ENCODE data around the gene TOR2A.

Gene TOR2A

DNA sequence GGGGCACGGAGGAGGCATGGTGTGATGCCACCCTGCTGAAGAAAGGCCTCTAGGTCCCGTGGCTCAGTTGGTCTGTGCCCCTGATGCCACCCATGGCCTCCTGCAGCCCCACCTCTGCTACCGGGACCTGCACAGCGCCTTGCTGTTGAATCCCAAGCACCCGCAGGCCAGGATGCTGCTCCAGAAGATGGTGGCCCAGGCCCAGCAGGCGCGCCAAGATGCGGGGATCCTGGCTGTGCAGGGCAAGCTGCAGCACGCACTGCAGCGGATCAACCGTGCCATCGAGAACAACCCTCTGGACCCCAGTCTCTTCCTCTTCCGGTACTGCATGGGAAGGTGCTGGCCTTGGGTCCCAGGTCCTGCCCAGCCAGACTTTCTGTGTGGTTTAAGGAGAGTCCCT, 12.1 kb downstream of the TOR2A start:
- Histone ChIP-seq H4K20me1 (ENCODE audit: insufficient read depth, low read length, poor library complexity, severe bottlenecking) (no peaks in the 10 kb centered on the region), H2AFZ (ENCODE audit: low read length) (no peak overlapping the region), H3K4me2 (ENCODE audit: low read depth, low read length, poor library complexity, severe bottlenecking) (no peak overlapping the region), H3F3A (ENCODE audit: low read depth) (no peaks in the 10 kb centered on the region), H3K9me3 (ENCODE audit: insufficient read depth, low read depth, low read length) (no peaks in the 10 kb centered on the region), H3K4me3 (ENCODE audit: low read length, poor library complexity, severe bottlenecking) (no peak overlapping the region), H3K27me3 (ENCODE audit: insufficient read depth, low read length, poor library complexity, severe bottlenecking) (no peaks in the 10 kb centered on the region), H3K36me3 (ENCODE audit: insufficient read depth, low read length) (no peaks in the 10 kb centered on the region), H3K9me2 (replicated peaks; ENCODE audit: low read depth, low read length) (no peaks in the 10 kb centered on the region), H3K4me1 (ENCODE audit: insufficient read depth, low read length, poor library complexity, severe bottlenecking) (peaks cover 15% of the 10 kb centered on the region), H3K79me2 (ENCODE audit: insufficient read depth, low read length) (no peaks in the 10 kb centered on the region), H3K9ac (ENCODE audit: low read depth, low read length, poor library complexity, severe bottlenecking) (no peak overlapping the region)
- no peak for TF ChIP-seq EZH2phosphoT487 (IDR thresholded peaks at IDR 0.05; ENCODE audit: borderline replicate concordance)
- TF ChIP-seq, protein P1, sequence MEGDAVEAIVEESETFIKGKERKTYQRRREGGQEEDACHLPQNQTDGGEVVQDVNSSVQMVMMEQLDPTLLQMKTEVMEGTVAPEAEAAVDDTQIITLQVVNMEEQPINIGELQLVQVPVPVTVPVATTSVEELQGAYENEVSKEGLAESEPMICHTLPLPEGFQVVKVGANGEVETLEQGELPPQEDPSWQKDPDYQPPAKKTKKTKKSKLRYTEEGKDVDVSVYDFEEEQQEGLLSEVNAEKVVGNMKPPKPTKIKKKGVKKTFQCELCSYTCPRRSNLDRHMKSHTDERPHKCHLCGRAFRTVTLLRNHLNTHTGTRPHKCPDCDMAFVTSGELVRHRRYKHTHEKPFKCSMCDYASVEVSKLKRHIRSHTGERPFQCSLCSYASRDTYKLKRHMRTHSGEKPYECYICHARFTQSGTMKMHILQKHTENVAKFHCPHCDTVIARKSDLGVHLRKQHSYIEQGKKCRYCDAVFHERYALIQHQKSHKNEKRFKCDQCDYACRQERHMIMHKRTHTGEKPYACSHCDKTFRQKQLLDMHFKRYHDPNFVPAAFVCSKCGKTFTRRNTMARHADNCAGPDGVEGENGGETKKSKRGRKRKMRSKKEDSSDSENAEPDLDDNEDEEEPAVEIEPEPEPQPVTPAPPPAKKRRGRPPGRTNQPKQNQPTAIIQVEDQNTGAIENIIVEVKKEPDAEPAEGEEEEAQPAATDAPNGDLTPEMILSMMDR (conservative IDR thresholded peaks at IDR 0.05; ENCODE audit: low read length), result no peak

DNA sequence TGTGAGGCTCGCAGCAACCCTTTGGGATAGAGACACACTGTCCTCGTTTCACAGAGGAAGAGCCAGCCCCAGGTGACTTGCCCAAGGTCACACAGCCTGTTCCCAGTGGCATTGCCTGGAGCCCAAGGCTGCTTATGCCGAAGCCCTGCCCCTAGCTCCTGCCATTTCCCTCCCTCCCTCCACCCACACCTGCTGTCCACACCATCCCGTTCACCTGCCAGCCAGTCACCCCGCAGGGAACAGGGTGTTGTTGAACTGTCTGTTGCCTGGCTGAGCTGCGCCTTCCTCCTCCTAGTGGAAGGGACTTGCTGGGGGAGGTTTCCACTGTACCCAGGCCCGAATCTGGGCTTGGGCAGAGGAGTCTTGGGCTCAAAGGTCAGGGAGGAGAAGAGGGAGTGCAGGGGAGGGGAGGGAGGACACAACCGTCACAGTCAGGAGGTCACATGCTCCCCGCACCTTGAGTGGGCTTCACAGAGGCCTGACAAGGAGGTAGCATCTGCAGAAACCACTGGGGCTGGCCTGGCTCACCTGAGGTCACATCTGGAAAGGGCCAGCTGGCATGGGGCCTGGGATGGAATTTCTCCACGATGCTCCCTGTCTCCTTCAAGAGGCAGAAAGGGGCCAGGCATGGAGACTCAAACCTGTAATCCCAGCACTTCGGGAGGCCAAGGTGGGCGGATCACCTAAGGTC, 12.9 kb downstream of the TOR2A start:
- Histone ChIP-seq H3F3A (ENCODE audit: low read depth) (no peaks in the 10 kb centered on the region), H3K9me2 (replicated peaks; ENCODE audit: low read depth, low read length) (no peaks in the 10 kb centered on the region), H3K27me3 (ENCODE audit: insufficient read depth, low read length, poor library complexity, severe bottlenecking) (no peaks in the 10 kb centered on the region), H3K9me3 (ENCODE audit: insufficient read depth, low read depth, low read length) (no peaks in the 10 kb centered on the region), H3K79me2 (ENCODE audit: insufficient read depth, low read length) (no peaks in the 10 kb centered on the region), H3K36me3 (ENCODE audit: insufficient read depth, low read length) (no peaks in the 10 kb centered on the region), H2AFZ (ENCODE audit: low read length) (no peak overlapping the region), H3K9ac (ENCODE audit: low read depth, low read length, poor library complexity, severe bottlenecking) (no peak overlapping the region), H3K4me1 (ENCODE audit: insufficient read depth, low read length, poor library complexity, severe bottlenecking) (peaks cover 15% of the 10 kb centered on the region), H3K4me3 (ENCODE audit: low read length, poor library complexity, severe bottlenecking) (no peak overlapping the region), H3K4me2 (ENCODE audit: low read depth, low read length, poor library complexity, severe bottlenecking) (no peak overlapping the region), H4K20me1 (ENCODE audit: insufficient read depth, low read length, poor library complexity, severe bottlenecking) (no peaks in the 10 kb centered on the region)
- TF ChIP-seq, protein P1 (conservative IDR thresholded peaks at IDR 0.05; ENCODE audit: low read length), result no peak
- TF ChIP-seq EZH2phosphoT487 (IDR thresholded peaks at IDR 0.05; ENCODE audit: borderline replicate concordance), result no peak

DNA sequence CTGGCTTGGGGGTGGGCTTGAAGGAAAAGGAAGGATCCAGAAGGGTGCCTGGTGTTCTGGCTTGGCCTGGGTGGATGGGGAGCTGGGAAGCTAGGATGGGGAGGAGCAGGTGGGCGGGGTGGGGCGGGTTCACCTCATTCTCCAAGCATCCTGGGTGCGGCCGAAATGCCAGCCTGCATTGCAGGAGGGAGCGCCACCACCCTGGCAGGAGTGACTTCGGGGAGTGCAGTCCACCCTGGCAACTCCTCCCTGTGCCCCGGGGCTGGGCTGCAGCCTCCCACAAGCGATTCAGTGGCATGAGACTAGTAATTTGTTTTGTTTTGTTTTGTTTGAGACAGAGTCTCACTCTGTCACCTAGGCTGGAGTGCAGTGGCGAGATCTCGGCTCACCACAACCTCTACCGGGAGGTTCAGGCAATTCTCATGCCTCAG, 13.7 kb downstream of the TOR2A start:
- H2AFZ ChIP-seq (ENCODE audit: low read length), result no peak overlapping the region
- no peaks in the 10 kb centered on the region for H3K9me3 ChIP-seq (ENCODE audit: insufficient read depth, low read depth, low read length)
- H3K79me2 ChIP-seq (ENCODE audit: insufficient read depth, low read length), result no peaks in the 10 kb centered on the region
- H3F3A ChIP-seq (ENCODE audit: low read depth), result no peaks in the 10 kb centered on the region
- H3K9me2 ChIP-seq (replicated peaks; ENCODE audit: low read depth, low read length), result no peaks in the 10 kb centered on the region
- no peak overlapping the region for H3K9ac ChIP-seq (ENCODE audit: low read depth, low read length, poor library complexity, severe bottlenecking)
- TF ChIP-seq, protein P1 (conservative IDR thresholded peaks at IDR 0.05; ENCODE audit: low read length), result no peak
- TF ChIP-seq EZH2phosphoT487 (IDR thresholded peaks at IDR 0.05; ENCODE audit: borderline replicate concordance), result no peak
- no peak overlapping the region for H3K4me3 ChIP-seq (ENCODE audit: low read length, poor library complexity, severe bottlenecking)
- peaks cover 15% of the 10 kb centered on the region for H3K4me1 ChIP-seq (ENCODE audit: insufficient read depth, low read length, poor library complexity, severe bottlenecking)
- no peaks in the 10 kb centered on the region for H3K36me3 ChIP-seq (ENCODE audit: insufficient read depth, low read length)
- no peak overlapping the region for H3K4me2 ChIP-seq (ENCODE audit: low read depth, low read length, poor library complexity, severe bottlenecking)
- no peaks in the 10 kb centered on the region for H4K20me1 ChIP-seq (ENCODE audit: insufficient read depth, low read length, poor library complexity, severe bottlenecking)
- H3K27me3 ChIP-seq (ENCODE audit: insufficient read depth, low read length, poor library complexity, severe bottlenecking), result no peaks in the 10 kb centered on the region

Measured in Loucy (cell line).